Measurements from ENCODE around the gene PDCD7. TPM values are rescaled to one million over a fixed set of nuclear protein-coding genes. Genes with fewer than 3 reads are reported as not detected.

The PDCD7 gene
- total and polyA plus RNA-seq, 2 of the 13 experiments (the other 11 are each of a cell fraction or from before 2014, with no cell fraction given): 10.1 to 14.7 TPM

GRCh38 chr15:65171428-65171827 lies 37.8 kb upstream of the PDCD7 start (continued):
- TF ChIP-seq HNF1A (IDR thresholded peaks at IDR 0.05; ENCODE audit: low read depth) (no peak), HNF1A (CRISPR knock-in tag; IDR thresholded peaks at IDR 0.05; ENCODE audit: borderline replicate concordance) (no peak), ZNF780A (CRISPR knock-in tag; IDR thresholded peaks at IDR 0.05) (0 out of 2 replicates have a peak, but pooled peaks have one; percentile 31), POLR2G (IDR thresholded peaks at IDR 0.05; ENCODE audit: low read depth, low read length) (no peak), ZNF282 (IDR thresholded peaks at IDR 0.05; ENCODE audit: partially characterized antibody) (no peak), MXD1 (CRISPR knock-in tag; IDR thresholded peaks at IDR 0.05) (no peak), ZNF263 (CRISPR knock-in tag; IDR thresholded peaks at IDR 0.05) (no peak), MAFK (conservative IDR thresholded peaks at IDR 0.05 in 1 of 2, IDR thresholded peaks at IDR 0.05 in 1 of 2; ENCODE audit: low read length in 2 of 2) (peak; percentile 68 to 73), ZNF816 (CRISPR knock-in tag; IDR thresholded peaks at IDR 0.05; ENCODE audit: borderline replicate concordance) (no peak), ZNF850 (CRISPR knock-in tag; conservative IDR thresholded peaks at IDR 0.05) (no peak), TARDBP (CRISPR knock-in tag; IDR thresholded peaks at IDR 0.05) (no peak), ZNF672 (CRISPR knock-in tag; IDR thresholded peaks at IDR 0.05) (no peak), PHF20 (CRISPR knock-in tag; IDR thresholded peaks at IDR 0.05) (no peak), ZNF552 (CRISPR knock-in tag; IDR thresholded peaks at IDR 0.05; ENCODE audit: borderline replicate concordance) (no peak), EP300 (IDR thresholded peaks at IDR 0.05; ENCODE audit: low read depth in 2 of 2, low read length in 2 of 2) (peak in 1 of 2 experiments; percentile 74; a peak in 2 of 4 replicates), EP300 (CRISPR knock-in tag; IDR thresholded peaks at IDR 0.05; ENCODE audit: borderline replicate concordance) (no peak), ZFP82 (CRISPR knock-in tag; IDR thresholded peaks at IDR 0.05; ENCODE audit: borderline replicate concordance) (no peak)
- TF ChIP-seq, protein P1, sequence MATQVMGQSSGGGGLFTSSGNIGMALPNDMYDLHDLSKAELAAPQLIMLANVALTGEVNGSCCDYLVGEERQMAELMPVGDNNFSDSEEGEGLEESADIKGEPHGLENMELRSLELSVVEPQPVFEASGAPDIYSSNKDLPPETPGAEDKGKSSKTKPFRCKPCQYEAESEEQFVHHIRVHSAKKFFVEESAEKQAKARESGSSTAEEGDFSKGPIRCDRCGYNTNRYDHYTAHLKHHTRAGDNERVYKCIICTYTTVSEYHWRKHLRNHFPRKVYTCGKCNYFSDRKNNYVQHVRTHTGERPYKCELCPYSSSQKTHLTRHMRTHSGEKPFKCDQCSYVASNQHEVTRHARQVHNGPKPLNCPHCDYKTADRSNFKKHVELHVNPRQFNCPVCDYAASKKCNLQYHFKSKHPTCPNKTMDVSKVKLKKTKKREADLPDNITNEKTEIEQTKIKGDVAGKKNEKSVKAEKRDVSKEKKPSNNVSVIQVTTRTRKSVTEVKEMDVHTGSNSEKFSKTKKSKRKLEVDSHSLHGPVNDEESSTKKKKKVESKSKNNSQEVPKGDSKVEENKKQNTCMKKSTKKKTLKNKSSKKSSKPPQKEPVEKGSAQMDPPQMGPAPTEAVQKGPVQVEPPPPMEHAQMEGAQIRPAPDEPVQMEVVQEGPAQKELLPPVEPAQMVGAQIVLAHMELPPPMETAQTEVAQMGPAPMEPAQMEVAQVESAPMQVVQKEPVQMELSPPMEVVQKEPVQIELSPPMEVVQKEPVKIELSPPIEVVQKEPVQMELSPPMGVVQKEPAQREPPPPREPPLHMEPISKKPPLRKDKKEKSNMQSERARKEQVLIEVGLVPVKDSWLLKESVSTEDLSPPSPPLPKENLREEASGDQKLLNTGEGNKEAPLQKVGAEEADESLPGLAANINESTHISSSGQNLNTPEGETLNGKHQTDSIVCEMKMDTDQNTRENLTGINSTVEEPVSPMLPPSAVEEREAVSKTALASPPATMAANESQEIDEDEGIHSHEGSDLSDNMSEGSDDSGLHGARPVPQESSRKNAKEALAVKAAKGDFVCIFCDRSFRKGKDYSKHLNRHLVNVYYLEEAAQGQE (IDR thresholded peaks at IDR 0.05; ENCODE audit: borderline replicate concordance in 1 of 2, low read depth in 1 of 2, low read length in 2 of 2): no peak
- TF ChIP-seq, protein P2, sequence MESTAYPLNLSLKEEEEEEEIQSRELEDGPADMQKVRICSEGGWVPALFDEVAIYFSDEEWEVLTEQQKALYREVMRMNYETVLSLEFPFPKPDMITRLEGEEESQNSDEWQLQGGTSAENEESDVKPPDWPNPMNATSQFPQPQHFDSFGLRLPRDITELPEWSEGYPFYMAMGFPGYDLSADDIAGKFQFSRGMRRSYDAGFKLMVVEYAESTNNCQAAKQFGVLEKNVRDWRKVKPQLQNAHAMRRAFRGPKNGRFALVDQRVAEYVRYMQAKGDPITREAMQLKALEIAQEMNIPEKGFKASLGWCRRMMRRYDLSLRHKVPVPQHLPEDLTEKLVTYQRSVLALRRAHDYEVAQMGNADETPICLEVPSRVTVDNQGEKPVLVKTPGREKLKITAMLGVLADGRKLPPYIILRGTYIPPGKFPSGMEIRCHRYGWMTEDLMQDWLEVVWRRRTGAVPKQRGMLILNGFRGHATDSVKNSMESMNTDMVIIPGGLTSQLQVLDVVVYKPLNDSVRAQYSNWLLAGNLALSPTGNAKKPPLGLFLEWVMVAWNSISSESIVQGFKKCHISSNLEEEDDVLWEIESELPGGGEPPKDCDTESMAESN (CRISPR knock-in tag; conservative IDR thresholded peaks at IDR 0.05): no peak

Data from HepG2 (cell line).